ACHN (cell line): ENCODE results near the gene SPTBN1.

Experiments
- DNase-seq: peaks from one replicate; pipeline ENCODE4 v3.0.0-alpha.2; 2015
- in situ Hi-C: cut with HindIII; loops from 2 replicates; pipeline ENCODE4 v1.10.0; 2017; ENCODE audit warnings: low sequenced_read_pairs, low pct_ligation_motif_present, low pct_unique_long_range_greater_than_20kb

The SPTBN1 gene

DNA sequence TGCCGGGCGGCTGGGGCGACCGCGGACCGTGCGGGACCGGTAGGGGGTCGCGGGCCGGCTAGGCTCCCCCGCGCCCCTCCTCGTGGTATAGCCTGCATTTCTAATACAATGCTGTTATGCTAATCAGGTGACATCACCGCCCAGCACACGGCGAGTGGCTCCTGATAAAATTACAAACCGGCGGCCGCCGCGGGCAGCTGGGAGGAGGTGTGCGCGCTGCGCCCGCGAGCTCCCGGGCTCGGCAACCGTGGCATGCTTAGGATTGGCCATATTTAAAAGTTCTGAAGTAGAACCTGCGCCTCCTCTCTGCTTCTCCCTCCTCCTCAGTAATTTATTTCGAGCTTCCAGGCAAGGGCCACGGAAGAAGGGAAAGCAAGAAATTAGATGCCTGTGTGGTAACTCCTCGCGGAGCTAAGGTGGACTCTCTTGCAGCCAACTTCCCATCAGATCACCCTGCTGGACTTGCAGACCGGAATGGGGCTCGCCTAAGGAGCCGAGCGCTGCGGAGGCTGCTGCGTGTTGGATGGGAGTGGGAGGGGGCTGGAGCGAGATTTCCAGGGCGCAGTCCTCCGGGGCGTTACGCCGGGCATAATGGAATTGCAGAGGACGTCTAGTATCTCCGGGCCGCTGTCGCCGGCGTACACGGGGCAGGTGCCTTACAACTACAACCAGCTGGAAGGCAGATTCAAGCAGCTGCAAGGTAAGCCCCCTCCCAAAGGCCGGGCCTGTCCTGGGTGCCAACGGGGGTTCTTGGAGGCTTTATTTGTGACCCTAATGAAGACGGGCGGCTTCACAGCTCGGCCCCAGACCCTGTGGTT is 102.3 kb downstream of the SPTBN1 start:
- in situ Hi-C loops, result no loop called here
- peak; percentile 73 for DNase-seq

DNA sequence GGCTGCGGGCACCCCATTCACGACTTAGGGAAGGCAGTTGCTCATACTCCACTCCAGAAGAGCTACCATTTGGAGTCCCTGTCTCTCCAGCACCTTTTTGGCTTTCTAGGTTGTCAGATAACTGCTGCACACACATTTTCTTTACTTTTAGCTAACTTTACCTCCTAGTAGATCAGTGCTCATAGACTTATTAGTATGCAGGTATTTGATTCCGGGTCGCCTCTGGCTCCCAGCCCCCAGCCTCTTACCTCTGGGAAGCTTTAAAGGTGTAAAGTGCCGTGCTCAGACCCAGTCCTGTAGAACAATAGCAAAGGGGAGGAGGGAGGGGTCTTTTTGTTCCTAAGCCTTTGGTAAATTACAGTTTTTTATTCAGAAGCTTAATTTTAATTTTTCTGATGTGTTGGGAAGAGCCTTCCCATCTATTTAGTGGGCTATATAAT is 102.9 kb downstream of the SPTBN1 start:
- no peak for DNase-seq
- in situ Hi-C loops, result no loop called here

DNA sequence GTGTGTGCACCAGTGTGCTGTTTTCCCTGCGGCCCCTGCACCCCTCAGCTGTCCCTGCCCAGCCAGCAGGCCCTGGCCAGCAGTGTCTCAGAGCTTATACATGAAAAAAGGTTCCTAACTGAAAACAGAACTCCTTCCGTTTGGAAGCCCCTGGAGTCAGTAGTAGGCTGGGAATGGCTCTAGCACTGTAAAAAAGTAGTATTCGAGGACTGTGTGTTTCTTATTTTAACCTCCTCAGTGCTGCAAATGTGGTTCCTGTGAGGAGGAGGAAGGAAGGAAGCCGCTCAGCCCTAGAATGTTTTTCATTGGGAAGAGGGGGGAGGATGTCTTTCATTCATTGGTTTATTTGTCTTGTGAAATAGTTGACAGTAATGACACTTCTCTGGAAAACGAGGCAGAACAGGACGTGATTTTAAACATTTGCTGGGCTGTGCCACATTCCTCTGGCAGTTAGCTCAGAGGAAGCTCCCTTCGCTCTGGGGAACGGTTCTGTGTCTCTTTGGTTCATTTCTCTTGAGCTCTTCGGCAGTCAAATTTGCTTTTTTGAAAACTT is 103.5 kb downstream of the SPTBN1 start:
- in situ Hi-C loops, result no loop called here
- peak; percentile 67 for DNase-seq

DNA sequence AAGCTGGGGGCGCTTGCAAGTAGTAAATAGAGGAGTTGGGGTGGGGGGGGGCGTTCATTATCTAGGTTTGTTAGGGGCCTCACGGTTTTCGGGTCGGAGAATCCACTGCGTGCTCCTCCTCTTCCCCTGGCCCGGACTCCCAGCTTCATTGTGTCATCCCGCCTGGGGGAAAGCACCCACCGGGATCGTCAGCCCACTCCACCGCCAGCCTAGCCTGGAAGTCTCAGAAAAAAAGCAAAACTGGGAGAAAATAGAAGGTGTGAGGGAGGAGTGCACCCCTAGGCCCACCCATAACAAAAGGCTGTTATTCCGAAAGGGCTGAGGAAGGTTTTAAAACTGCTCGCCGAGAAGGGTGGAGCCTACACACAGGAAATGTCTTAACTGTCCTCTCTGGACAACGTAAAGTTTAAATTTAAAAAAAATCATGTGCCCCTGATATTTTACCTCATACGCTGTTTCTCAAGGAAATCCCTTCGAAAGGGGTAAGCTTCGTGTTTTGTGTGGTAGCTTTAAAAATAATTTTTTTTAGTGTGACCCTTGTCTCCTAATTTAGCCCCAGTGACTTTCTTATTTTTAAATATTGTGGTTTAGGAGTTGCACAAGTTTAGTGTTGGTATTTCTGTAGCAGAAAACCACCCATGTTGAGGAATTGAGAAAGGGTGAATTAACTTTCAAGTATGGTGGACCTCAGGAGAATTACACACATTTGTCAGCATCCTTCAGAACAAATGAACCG is 104.2 kb downstream of the SPTBN1 start:
- peak; percentile 60 for DNase-seq
- in situ Hi-C loops, result no loop called here

DNA sequence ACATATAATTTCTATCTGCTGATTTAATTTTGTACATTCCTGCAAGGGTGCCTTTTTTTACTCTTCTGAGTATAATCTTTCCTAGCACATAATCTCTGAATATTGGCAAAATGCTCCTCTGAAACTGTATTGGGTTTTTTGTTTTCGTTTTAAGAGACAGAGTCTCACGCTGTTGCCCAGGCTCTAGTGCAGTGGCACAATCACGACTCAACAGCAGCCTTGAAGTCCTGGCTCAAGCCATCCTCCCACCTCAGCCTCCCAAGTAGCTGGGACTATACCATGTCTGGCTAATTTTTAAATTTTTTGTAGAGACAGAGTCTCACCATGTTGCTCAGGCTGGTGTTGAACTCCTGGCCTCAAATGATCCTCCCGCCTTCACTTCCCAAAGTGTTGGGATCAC is 104.9 kb downstream of the SPTBN1 start:
- in situ Hi-C loops, result no loop called here
- DNase-seq, result no peak

DNA sequence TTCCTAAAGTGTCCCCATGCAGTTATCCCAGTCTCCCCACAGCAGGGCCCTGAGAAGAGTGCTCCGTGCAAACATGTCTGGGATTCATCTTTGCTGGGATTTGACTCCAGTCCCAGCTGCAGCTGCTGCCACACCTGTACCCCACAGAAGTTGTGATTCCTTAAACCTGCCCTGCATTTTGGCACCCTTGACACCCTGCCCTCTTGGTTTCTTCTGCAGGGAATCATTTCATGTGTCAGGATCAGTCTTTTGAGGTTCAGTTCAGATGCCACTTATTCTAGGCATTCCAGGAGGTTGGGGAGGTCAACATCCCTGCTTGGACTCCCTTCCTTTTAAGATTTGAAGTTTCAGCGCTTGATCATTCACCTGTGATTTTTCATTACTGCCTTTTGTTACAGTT is 108.3 kb downstream of the SPTBN1 start:
- DNase-seq, result no peak
- in situ Hi-C loops, result no loop called here

DNA sequence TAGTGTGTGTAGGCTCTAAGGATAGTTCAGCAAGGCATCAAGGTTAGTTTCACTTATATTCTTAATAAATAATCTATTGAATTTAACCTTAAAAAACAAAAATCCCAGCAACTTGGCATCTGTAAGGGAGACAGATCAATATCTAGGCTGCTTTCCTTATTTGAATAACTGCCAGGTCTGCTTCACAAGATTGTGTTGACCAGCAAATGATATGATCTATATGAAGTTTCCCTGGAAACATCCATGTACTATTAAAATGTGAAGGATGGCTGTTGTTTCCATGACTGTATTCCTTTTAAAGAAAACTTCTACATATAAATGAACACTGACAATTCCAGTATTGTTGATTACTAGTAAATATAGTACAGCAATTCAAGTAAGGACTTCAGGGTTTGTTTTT is 109.4 kb downstream of the SPTBN1 start:
- no peak for DNase-seq
- in situ Hi-C loops, result no loop called here

DNA sequence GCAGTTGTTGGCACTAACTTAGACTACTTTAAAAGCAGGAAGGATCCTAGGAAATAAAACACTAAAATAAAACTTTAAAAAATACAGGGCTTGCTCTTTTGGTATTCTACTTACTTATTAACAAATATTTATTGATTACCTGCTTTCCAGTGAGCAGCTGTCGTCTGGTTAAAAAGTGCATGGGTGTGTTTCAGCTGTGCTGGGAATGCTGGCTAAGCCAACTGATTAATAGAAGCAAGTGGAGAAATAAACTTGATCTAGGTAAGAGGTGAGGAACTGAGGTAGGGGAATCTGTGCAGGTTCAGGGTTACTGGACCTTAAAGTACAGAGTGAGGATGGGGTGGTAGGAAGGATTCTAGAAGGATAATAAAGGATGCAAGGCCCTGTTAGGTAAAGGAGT is 110.8 kb downstream of the SPTBN1 start:
- DNase-seq, result no peak
- in situ Hi-C loops, result no loop called here

DNA sequence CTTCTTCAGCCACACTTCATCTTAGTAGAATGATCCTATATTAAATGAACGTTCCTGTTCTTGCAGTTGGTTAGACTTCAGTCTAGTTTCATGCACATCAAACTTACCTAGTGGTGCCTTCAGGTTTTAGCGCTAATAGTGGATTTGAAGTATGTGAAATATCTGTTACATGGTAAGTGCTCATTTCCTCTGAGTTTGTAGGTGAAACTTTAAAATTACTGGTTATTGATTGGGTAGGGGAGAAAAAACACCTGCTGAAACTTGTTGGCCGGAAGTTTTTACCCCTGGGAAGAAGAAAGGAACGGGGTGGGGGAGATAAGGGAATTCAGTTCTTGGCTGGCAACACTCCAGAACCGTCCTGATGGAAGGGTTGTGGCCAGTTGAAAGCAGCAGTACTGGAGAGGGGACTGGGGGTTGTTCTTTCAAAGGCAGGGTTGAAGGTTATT is 112.8 kb downstream of the SPTBN1 start:
- no peak for DNase-seq
- in situ Hi-C loops, result no loop called here

DNA sequence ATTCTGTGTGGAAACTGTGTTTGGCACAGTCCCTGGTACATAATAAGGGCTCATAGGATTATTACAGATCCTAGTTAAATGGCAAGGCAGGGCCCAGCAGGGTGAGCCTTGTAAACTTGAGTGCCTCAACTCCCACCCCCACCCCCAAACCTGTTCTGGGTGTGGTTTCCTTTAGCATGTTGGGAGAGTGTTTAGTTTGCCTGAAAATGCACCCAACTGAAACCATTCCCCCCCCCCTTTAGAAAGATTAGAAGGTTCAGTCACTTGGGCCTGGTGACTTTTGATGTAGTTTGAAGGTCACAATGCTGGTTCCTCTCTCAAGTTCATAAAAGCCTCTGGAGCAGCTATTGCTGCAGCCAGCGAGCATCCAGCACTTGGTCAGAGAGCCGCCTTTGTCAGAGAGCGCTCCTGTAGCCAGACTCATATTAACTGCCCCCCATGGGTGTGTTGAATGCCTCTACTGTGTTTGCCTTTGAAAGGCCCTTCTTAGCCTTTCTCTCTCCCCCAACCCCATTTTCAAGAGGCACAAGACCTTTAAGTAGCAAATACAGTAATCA is 113.7 kb downstream of the SPTBN1 start:
- in situ Hi-C loops, result no loop called here
- DNase-seq, result no peak

DNA sequence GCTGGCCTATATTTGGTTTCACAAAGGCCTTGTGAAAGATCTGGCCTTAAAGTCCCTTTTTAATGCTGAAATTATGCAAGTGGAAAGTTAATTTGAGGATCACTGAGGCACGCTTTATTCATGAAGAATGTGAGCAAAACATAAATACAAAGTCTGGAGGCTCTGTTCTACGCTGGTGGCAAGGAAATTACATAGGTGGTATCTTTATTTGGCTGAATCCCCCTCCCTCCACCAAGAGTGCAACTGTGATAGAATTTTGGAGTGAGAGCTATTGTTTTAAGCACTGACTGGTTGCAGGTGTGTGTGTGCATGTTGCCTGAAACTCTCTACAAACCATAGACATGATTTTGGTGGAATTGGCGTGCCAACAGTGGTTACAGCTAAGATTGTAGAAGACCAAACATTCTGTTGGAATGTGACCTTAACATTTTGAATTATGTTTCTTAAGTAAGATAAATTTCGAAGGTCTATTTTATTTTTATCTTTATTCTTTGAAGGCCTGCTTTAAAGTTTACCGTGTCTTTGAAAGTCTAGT is 114.3 kb downstream of the SPTBN1 start:
- DNase-seq, result no peak
- in situ Hi-C loops, result no loop called here

DNA sequence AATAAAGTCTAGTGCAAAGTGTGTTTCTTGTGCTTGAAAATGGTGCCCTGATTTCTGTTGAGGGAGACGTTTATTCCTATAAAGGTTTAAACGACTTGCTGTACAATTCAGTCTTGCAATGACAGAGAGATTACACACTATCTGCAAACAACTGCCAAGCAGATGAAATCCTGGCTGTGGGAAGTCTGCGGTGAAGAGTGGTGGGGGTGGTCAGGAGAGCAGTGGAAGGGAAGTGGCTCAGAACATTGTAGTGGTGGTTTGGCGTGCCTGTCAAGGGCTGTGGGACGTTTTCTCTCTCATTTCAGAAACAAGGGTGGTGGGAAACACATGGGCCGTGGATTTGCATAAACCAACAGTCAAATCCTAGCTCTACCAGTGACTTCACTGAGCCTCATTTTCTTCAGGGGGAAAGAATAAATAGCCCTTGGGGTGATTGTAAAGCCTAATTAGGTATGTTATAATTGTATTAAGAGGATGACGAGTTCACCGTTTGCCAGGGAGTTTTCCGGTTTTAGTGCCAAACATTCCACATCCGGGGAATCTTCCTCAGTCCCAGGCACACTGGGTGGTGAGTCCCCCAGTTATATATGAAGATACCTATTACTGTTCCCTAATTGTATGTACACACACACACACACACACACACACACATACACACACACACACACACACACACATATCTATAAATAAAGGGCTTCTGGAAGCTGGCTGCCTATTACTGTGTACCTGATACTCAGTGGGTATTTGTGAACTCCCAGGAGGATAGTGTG is 115.0 kb downstream of the SPTBN1 start:
- in situ Hi-C loops, result no loop called here
- peak; percentile 84 for DNase-seq

DNA sequence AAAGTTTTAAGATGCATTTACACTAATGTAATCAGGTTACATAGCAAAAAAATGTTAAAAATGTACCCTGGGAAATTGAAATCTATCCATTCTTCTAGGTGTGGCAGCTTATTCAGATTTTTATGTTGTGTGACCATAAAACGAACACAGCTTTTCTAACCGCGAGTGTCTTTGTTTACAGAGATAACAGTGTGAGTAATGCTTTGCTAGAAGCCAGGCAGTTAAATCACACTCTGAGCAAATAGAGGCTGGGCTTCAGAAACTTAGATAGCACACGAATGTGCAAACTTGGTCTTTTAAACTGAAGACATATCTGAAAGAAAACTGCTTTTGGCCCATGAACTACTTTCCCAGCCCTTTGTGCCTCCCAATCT is 116.1 kb downstream of the SPTBN1 start:
- peak; percentile 75 for DNase-seq

DNA sequence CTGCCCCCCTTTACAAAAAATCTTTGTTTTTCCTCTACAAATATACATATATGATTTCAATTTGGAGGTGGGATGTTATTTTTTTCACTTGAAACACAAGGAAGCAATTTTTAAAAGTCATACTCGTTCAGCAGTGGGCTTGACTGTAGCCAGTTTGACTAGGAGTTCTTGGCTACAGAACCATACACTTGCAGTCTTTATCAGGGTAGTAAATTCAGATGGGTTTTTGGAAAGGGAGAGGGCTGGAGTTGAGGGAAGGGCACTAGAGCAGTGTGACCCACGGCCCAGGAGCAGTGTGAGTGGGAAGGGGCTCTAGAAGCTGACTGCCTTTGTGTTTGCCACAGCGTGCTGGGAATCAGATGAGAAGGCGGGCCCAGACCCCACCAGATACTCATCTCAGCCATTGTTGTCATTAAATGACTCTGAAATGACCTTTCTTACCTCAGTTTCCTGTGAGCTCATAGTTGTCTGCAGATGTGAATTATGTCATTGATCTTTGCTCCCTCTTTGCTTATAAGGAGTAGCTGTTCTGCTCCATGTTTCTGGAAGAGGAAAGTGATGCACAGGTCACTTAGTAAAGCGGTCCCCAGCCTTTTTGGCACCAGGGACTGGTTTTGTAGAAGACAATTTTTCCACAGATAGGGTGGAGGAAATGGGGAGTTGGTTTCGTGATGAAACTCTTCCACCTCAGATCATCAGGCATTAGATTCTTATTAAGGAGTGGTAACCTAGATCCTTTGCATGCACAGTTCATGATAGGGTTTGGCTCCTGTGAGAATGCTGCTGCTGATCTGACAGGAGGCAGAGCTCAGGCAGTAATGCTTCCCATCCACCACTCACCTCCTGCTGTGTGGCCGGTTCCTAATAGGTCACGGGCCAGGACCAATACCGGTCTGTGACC is 116.8 kb downstream of the SPTBN1 start:
- in situ Hi-C loops, result no loop called here
- peak; percentile 39 for DNase-seq

More for the DNA sequence above, 116.1 kb downstream of the SPTBN1 start:
- in situ Hi-C loops, result no loop called here

DNA sequence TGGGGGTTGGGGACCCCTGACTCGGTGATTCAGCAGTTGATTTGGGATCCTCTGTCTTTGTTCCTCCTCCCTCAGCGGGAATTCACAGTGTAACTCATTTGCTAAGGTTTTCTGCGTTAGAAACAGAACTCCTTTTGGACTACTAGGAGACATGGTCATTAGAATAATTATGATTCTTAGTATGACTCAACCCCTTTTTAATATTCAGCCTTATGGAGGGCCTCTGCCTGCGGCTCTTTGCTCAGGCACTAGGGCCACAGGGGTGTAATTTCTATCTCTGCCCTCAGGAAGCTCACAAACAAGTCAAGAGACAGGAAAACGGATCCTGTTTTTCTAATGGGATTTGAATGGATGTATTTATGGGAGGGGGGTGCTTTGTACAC is 117.4 kb downstream of the SPTBN1 start:
- no peak for DNase-seq

DNA sequence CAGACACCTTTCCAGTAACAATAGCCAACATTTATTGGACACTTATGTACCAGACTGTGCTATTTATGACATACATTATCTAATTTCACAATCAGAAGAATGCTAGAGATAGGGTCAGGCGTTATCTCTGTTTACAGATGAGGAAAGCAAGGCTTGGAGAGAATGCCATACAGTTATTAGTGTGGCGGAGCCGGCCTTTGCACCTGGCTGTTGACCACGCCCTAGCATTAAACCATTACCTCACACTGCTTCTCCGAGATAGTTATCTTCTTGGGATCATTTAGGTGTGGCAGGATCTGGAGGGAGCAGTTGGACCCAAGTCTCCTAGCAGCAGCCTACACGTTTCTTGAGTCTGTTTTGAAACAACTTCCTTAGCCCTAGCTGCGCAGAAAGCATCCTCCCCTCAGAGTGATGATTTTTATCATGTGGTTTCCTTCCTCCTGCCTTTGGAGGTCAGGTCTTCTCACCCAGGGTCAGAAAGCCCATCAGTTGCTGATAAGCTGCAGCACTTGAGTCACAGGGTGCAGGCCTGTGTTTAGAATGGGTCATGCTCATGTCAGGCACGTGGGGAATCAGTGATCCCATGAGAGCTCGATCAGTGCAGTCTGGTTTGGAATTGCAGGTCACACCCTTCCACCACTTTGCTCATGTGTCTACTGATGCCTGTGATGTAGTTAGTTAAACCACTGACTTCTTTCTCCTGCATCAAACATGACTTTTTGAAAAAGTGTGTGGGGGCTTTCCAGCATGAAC is 118.2 kb downstream of the SPTBN1 start:
- no peak for DNase-seq

More for the DNA sequence above, 117.4 kb downstream of the SPTBN1 start:
- in situ Hi-C loops, result no loop called here

DNA sequence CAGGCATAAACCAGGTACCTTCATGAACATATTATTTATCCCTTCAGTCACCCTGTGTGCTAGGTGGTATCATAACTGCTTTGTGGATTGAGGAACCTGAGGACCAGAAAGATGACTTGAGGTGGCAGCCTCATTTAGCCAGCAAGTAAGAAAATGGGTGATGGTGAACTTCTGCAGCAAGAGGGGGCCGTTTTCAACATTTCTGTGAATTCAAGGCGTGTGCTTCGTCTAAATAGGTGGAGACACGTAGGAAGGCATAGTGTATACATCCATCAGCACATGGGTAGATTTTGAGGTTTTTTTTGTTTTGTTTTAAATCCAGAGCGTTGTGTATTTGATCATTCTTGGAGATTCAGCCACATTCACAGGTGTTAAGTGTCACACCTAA is 118.7 kb downstream of the SPTBN1 start:
- DNase-seq, result no peak
- in situ Hi-C loops, result no loop called here

More for the DNA sequence above, 118.2 kb downstream of the SPTBN1 start:
- in situ Hi-C loops, result no loop called here
